Raji (cell line): ENCODE data around the gene DUSP10.

Source experiments
- POLR2A ChIP-seq: IDR thresholded peaks from 2 replicates; pipeline ENCODE4 v1.6.1; 2011; ENCODE audit warnings: low read depth, low read length, control low read depth; ENCODE audit not compliant: insufficient read depth

The DUSP10 gene

DNA sequence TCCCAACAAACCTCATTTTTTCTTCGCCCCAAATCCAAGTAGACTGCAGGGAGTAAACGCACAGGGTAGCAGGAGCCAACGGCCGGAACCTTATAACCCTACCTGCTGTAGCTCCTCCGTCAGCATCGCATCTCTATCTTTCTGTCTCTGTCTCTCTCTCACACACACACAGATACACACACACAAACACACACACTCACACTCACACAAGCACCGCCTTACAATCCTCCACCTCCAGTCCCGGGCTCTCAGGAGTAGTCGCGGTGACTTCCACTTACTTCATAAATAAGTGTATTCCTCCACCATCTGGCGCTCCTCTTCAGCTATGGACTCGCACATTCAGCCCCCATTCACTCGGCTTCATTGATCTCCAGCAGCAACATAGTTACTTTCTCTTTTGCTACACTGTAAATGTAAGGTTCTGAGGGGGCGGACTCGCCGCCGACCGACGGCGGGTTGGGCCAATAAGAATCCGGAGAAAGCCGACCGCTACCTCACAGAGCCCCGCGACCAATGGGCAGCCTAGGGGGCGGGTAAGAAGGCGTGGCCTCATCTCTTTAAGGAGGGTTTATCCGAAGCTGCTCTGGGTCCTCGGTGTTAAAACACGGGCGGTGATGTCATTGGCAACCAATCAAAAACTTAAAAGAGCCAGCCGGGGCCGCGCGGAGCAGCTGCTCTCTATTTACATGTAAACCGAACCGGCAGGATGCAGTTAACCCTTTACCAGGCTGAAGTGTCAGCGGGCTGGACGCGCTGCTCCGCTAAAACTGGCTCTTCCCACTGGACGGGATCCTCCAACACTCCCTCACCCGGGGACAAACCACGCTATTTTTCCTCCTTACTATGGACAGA, at the start of gene DUSP10:
DUSP10 (minus strand) TSS at position 387 of the 852 bp plus-strand sequence. CDS start 2,345 bp downstream, outside the sequence.
- TF ChIP-seq POLR2A = peak; percentile 79

- no peak for TF ChIP-seq POLR2A
Measured at GRCh38 chr1:221788466-221788865, 46.6 kb upstream of the DUSP10 start.

DNA sequence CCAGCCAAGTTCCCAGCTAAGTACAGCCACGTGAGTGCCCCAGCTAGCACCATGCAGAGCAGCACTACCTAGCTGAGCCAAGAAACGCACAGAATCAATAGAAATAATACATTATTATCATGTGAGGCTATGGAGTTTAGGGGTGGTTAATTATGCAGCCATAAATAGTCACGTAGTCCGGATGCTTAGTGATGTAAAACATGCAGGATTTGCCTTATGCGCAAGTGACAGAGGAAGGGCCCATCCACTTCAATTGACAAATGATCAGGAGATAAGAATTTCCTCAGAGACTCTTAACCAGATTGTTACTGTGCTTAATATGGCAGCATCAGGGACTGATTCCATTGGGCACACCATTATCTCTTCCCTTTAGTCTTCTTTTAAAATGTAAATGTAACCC, 44.8 kb upstream of the DUSP10 start:
- TF ChIP-seq POLR2A = no peak

- no peak for TF ChIP-seq POLR2A
Measured at GRCh38 chr1:221783936-221784335, 42.0 kb upstream of the DUSP10 start.

DNA sequence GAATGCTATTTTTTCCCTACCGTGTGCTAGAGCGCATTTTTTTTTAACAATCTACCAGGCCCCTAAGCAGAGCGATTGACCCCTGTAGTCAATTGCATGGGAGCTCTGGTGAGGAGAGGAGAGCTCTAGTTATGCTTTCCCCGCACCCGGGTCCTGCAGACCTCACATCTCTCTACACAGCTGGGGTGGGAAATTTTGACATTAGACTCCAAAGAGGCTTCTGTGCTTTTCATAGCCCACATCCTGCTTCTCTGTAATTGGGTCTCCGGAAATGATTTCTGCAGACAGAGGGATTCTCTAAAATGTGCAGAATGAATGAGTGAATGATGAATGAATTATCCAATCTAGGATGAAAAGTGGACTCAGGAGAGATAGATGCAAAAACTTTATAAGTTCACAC, 41.5 kb upstream of the DUSP10 start:
- no peak for TF ChIP-seq POLR2A

- no peak for TF ChIP-seq POLR2A
Measured at GRCh38 chr1:221782970-221783369, 41.1 kb upstream of the DUSP10 start.

DNA sequence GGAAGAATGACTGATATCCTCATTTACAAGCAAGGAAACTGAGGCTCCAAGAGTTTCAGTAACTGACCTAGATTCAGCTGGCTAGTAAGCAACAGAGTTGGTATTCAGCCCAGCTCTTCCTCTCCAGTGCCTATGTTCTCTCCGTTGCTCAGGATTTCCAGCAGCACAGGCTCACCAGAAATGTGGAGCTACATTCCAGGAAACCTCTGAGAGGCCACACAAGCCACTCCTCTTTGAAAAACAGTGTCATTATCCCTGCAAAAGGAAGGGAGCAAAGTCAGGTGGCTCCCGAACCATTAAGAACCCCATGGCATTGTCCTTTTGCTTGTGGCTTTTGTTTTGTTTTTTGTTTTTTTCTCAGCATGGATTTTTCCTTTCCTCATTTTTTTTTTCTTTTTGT, 40.6 kb upstream of the DUSP10 start:
- no peak for TF ChIP-seq POLR2A

- TF ChIP-seq POLR2A = no peak
Measured at GRCh38 chr1:221781102-221781755, 39.3 kb upstream of the DUSP10 start.

DNA sequence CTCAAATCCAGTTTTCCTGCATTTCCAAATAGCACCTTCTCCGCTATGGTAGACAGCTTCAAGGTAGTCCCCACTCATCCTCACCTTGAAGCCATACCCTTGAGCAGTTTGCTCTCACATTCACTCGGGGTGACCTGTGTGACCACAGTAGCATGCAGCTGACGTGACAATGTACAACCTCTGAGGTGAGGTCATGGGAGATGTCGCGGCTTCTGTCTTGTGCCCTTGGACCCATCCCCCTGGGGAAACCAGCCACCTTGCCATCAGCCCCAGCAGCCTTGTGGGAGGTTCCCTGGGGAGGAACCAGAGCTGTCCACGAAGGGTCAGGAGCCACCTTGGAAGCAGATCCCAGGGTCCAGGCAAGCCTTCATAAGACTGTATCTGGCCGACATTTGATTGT, 38.3 kb upstream of the DUSP10 start:
- TF ChIP-seq POLR2A = no peak

DNA sequence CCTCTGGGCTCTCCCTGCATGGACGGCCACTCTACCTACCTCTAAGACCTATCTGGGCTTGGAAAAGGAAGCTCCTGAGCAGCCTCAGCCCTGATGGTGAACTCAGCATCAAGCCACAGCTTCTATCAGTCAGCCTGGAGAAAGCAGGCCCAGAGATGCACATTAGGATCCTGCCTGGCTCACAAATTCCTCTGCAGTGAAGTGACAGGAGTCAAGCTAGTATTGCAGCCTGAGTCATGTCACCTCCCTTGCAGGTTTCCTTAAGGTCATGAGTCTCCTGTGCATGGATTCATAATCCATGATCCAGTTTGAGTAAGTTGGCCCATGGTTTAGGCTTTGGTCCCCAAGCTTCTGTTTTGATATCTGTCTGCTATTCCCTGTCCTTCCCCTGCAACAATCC, 37.9 kb upstream of the DUSP10 start:
- TF ChIP-seq POLR2A = no peak

- TF ChIP-seq POLR2A = no peak
Measured at GRCh38 chr1:221778535-221779142, 36.8 kb upstream of the DUSP10 start.

GRCh38 chr1:221778125-221778524, 36.2 kb upstream of the DUSP10 start:
- TF ChIP-seq POLR2A = no peak

DNA sequence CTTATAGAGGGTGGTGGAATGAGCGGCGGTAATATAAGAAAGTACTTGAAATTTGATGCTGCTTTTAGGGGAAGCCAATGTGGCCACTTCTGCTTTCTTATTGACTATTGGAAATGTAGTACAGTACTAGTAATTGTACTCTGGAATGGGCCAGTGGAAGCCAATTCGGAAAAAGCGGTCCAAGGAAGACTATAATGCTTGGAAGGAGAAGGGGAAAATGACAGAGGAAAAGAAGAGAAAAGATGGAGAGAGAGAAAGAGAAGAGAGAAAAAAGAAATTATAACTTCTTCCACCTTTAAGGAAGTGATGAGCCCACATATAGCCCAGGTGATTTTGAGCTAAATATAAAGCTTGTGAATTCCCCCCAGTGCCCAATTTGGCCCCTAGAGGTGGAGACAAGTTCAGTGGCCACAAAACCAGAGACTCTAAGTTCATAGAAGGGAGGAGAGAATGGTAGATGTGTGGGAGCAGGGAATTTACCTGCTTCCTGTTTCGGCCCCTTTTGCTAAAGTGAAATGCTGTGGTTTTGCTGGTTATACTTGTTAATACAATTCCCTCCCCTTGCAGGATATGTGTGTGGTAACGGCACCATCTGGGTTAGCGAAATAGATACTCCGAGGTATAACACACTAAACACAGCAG, 35.7 kb upstream of the DUSP10 start:
- TF ChIP-seq POLR2A = no peak

GRCh38 chr1:221776495-221777301, 34.8 kb upstream of the DUSP10 start:
- TF ChIP-seq POLR2A = no peak

DNA sequence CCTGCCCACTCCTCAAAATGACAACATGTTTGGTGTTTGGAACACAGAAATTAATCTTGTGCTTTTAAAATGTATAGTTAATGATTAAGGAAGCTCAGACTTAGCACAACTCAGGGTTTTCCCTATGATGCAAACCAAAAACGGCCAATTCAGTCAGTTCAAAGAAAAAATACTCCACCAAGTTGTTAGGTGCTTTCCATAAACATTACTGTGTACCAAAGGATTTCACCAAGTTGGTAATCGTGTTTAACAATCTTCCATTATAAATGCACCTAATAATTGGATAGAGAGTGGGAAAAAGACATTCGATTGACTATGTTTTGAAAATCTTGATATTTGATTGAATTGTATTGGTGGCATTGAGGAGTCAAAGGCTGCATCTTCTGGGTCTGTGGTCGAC, 33.3 kb upstream of the DUSP10 start:
- TF ChIP-seq POLR2A = no peak
